H9 (cell line): Measurements from ENCODE around the gene TNIK. TPM values are rescaled to one million over a fixed set of nuclear protein-coding genes. Genes with fewer than 3 reads are reported as not detected.

ENCODE experiments used
- DNase-seq: peaks from one replicate; pipeline ENCODE4 v3.0.0-alpha.2; 2017
- H2AFZ ChIP-seq: one replicate; pipeline ENCODE4 v1.6.1; 2013; ENCODE audit warnings: mild to moderate bottlenecking, low read length, control low read depth, moderate library complexity
- H2AK5ac ChIP-seq: 2 replicates; pipeline ENCODE4 v1.6.1; 2013; ENCODE audit warnings: low read length, control low read depth, mixed read lengths; ENCODE audit not compliant: insufficient read length
- H2BK120ac ChIP-seq: one replicate; pipeline ENCODE4 v1.6.1; 2013; ENCODE audit warnings: low read depth, mild to moderate bottlenecking, low read length, control low read depth, inconsistent platforms; ENCODE audit not compliant: poor library complexity, severe bottlenecking
- H2BK12ac ChIP-seq: 2 replicates; pipeline ENCODE4 v1.6.1; 2013; ENCODE audit warnings: low read length, control low read depth, mixed read lengths, low read depth; ENCODE audit not compliant: insufficient read length
- H2BK15ac ChIP-seq: 2 replicates; pipeline ENCODE4 v1.6.1; 2013; ENCODE audit warnings: low read depth, low read length, control low read depth
- H2BK20ac ChIP-seq: one replicate; pipeline ENCODE4 v1.6.1; 2013; ENCODE audit warnings: low read depth, mild to moderate bottlenecking, low read length, control low read depth, inconsistent platforms; ENCODE audit not compliant: poor library complexity, severe bottlenecking
- H2BK5ac ChIP-seq: 2 replicates; pipeline ENCODE4 v1.6.1; 2013; ENCODE audit warnings: low read length, control low read depth, mixed read lengths; ENCODE audit not compliant: insufficient read length
- H3K14ac ChIP-seq: 2 replicates; pipeline ENCODE4 v1.6.1; 2013; ENCODE audit warnings: low read length, control low read depth; ENCODE audit not compliant: insufficient read depth
- H3K18ac ChIP-seq: 2 replicates; pipeline ENCODE4 v1.6.1; 2013; ENCODE audit warnings: low read depth, mild to moderate bottlenecking, mixed read lengths, low read length, control low read depth; ENCODE audit not compliant: insufficient read length
- H3K23ac ChIP-seq: 2 replicates; pipeline ENCODE4 v1.6.1; 2013; ENCODE audit warnings: low read length, control low read depth, mixed read lengths, low read depth; ENCODE audit not compliant: insufficient read length
- H3K23me2 ChIP-seq: 2 replicates; pipeline ENCODE4 v1.6.1; 2013; ENCODE audit warnings: low read depth, mild to moderate bottlenecking, mixed read lengths, low read length, control low read depth; ENCODE audit not compliant: insufficient read length, poor library complexity, severe bottlenecking
- H3K27ac ChIP-seq: 2 replicates; pipeline ENCODE4 v1.5.1; 2013; ENCODE audit warnings: low read length, control low read depth, mixed read lengths, low read depth; ENCODE audit not compliant: insufficient read length
- H3K27me3 ChIP-seq: 2 replicates; pipeline ENCODE4 v1.6.1; 2013; ENCODE audit warnings: low read length, control low read depth, inconsistent platforms; ENCODE audit not compliant: insufficient read depth
- H3K4ac ChIP-seq: 2 replicates; pipeline ENCODE4 v1.6.1; 2013; ENCODE audit warnings: low read depth, mild to moderate bottlenecking, control low read depth, inconsistent platforms, low read length, moderate library complexity
- H3K4me1 ChIP-seq: 2 replicates; pipeline ENCODE4 v1.6.1; 2013; ENCODE audit warnings: low read length, control low read depth, inconsistent platforms; ENCODE audit not compliant: insufficient read depth
- H3K4me2 ChIP-seq: 2 replicates; pipeline ENCODE4 v1.6.1; 2013; ENCODE audit warnings: low read length, control low read depth, mixed read lengths; ENCODE audit not compliant: insufficient read length, insufficient read depth
- H3K56ac ChIP-seq: 2 replicates; pipeline ENCODE4 v1.6.1; 2013; ENCODE audit warnings: low read depth, mild to moderate bottlenecking, mixed read lengths, low read length, control low read depth; ENCODE audit not compliant: insufficient read length
- H3K79me1 ChIP-seq: 2 replicates; pipeline ENCODE4 v1.6.1; 2013; ENCODE audit warnings: low read depth, mild to moderate bottlenecking, moderate library complexity, low read length, control low read depth, inconsistent platforms; ENCODE audit not compliant: insufficient read depth, poor library complexity, severe bottlenecking
- H3K79me2 ChIP-seq: 2 replicates; pipeline ENCODE4 v1.6.1; 2013; ENCODE audit warnings: low read length, control low read depth, inconsistent platforms; ENCODE audit not compliant: insufficient read depth
- H3K9ac ChIP-seq: 2 replicates; pipeline ENCODE4 v1.6.1; 2013; ENCODE audit warnings: low read length, control low read depth, mixed read lengths; ENCODE audit not compliant: insufficient read length; ENCODE audit errors: extremely low read depth
- H3K9me3 ChIP-seq: one replicate; pipeline ENCODE4 v1.6.1; 2013; ENCODE audit warnings: low read depth, low read length, inconsistent platforms; ENCODE audit not compliant: control insufficient read depth
- H3T11ph ChIP-seq: one replicate; pipeline ENCODE4 v1.6.1; 2013; ENCODE audit warnings: mild to moderate bottlenecking, low read length, control low read depth, inconsistent platforms
- H4K20me1 ChIP-seq: one replicate; pipeline ENCODE4 v1.6.1; 2013; ENCODE audit not compliant: control insufficient read depth, insufficient read length, insufficient read depth
- H4K5ac ChIP-seq: 2 replicates; pipeline ENCODE4 v1.6.1; 2013; ENCODE audit warnings: low read depth, mild to moderate bottlenecking, mixed read lengths, low read length, control low read depth; ENCODE audit not compliant: insufficient read length
- H4K8ac ChIP-seq: replicated peaks from 2 replicates; pipeline ENCODE4 v1.6.1; 2013; ENCODE audit warnings: low read length, control low read depth, mixed read lengths, low read depth; ENCODE audit not compliant: insufficient read length
- H4K91ac ChIP-seq: 2 replicates; pipeline ENCODE4 v1.6.1; 2013; ENCODE audit warnings: low read depth, mild to moderate bottlenecking, moderate library complexity, mixed read lengths, low read length, control low read depth; ENCODE audit not compliant: insufficient read length
- H3K27ac Mint-ChIP-seq, 3 experiments: 2 replicates in 2 of 3; 3 replicates in 1 of 3; pipeline ENCODE4 v1.8.0; 2020 to 2021; ENCODE audit warnings: mixed read lengths in 3 of 3, mild to moderate bottlenecking in 1 of 3, moderate library complexity in 1 of 3
- H3K27me3 Mint-ChIP-seq: 2 replicates; pipeline ENCODE4 v1.8.0; 2021; ENCODE audit warnings: low read depth, mild to moderate bottlenecking, moderate library complexity, mixed read lengths
- H3K36me3 Mint-ChIP-seq, 3 experiments: 2 replicates in 2 of 3; 3 replicates in 1 of 3; pipeline ENCODE4 v1.8.0; 2020 to 2021; ENCODE audit warnings: low read depth in 3 of 3, mixed read lengths in 3 of 3; ENCODE audit not compliant: insufficient read depth in 1 of 3
- H3K4me1 Mint-ChIP-seq, 2 experiments: 2 replicates each; pipeline ENCODE4 v1.8.0; 2020; ENCODE audit warnings: mixed read lengths in 2 of 2
- H3K4me3 Mint-ChIP-seq, 2 experiments: 2 replicates in 1 of 2; 3 replicates in 1 of 2; pipeline ENCODE4 v1.8.0; 2020 to 2021; ENCODE audit warnings: mild to moderate bottlenecking in 2 of 2, mixed read lengths in 2 of 2, moderate library complexity in 1 of 2
- H3K9me3 Mint-ChIP-seq, 2 experiments: 2 replicates in 1 of 2; 3 replicates in 1 of 2; pipeline ENCODE4 v1.8.0; 2020; ENCODE audit warnings: mild to moderate bottlenecking in 2 of 2, mixed read lengths in 2 of 2, moderate library complexity in 1 of 2
- WGBS: extraction: QIAGEN DNeasy Blood & Tissue Kit; methylation state at CpG from one replicate; pipeline ENCODE4 v1.1.7; 2013; ENCODE audit warnings: missing lambda C conversion rate, low lambda C conversion rate, mixed read lengths; ENCODE audit not compliant: insufficient read length; ENCODE audit errors: extremely low coverage; 5-methylcytosine and 5-hydroxymethylcytosine counted together
- total RNA-seq: library from RNA; stranded (reverse); gene quantifications from 2 replicates; pipeline ENCODE4 v1.2.1, GENCODE V29; 2021
- TF ChIP-seq, protein P1 (sequence below): fragments of 200-600 bp; sonication (generic); conservative IDR thresholded peaks from 3 replicates; pipeline ENCODE4 v1.8.0; 2021; ENCODE audit warnings: antibody characterized with exemption, mild to moderate bottlenecking

The TNIK gene
- total RNA-seq, 1 experiment from 2014 or later: 15.9 TPM

- H3K27ac Mint-ChIP-seq: peak overlapping the region in 1 of 3 experiments; percentile 60; a peak in 2 of 7 replicates
These were observed 228.8 kb downstream of the TNIK start for GRCh38 chr3:171231361-171231760.

More at GRCh38 chr3:171231361-171231760, 228.8 kb downstream of the TNIK start:
- H3K56ac ChIP-seq: no peak overlapping the region
- TF ChIP-seq, protein P1, sequence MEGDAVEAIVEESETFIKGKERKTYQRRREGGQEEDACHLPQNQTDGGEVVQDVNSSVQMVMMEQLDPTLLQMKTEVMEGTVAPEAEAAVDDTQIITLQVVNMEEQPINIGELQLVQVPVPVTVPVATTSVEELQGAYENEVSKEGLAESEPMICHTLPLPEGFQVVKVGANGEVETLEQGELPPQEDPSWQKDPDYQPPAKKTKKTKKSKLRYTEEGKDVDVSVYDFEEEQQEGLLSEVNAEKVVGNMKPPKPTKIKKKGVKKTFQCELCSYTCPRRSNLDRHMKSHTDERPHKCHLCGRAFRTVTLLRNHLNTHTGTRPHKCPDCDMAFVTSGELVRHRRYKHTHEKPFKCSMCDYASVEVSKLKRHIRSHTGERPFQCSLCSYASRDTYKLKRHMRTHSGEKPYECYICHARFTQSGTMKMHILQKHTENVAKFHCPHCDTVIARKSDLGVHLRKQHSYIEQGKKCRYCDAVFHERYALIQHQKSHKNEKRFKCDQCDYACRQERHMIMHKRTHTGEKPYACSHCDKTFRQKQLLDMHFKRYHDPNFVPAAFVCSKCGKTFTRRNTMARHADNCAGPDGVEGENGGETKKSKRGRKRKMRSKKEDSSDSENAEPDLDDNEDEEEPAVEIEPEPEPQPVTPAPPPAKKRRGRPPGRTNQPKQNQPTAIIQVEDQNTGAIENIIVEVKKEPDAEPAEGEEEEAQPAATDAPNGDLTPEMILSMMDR: no peak
- Mint-ChIP-seq H3K27me3 (no peaks in the 10 kb centered on the region), H3K36me3 (peaks cover 0 to 9% (median under 1%) of the 10 kb centered on the region in 3 experiments; a peak in 5 of 7 replicates), H3K4me1 (peaks cover 11 to 17% of the 10 kb centered on the region in 2 experiments), H3K4me3 (no peak overlapping the region), H3K9me3 (peaks cover 0 to under 1% of the 10 kb centered on the region in 2 experiments; a peak in 1 of 5 replicates)
- no peak overlapping the region for H2BK15ac ChIP-seq
- WGBS: no CpG with 5 or more reads among the region's 4 CpGs
- H4K91ac ChIP-seq: no peak overlapping the region
- no peak overlapping the region for H3K18ac ChIP-seq
- H3K27ac ChIP-seq: no peak overlapping the region
- DNase-seq: no peak
- H3K27me3 ChIP-seq: no peaks in the 10 kb centered on the region
- no peak overlapping the region for H2BK5ac ChIP-seq
- H3K23me2 ChIP-seq: no peaks in the 10 kb centered on the region
- no peak overlapping the region for H3K4me2 ChIP-seq
- H2BK12ac ChIP-seq: no peak overlapping the region
- no peak overlapping the region for H2BK20ac ChIP-seq
- no peak overlapping the region for H3K9ac ChIP-seq
- H2AFZ ChIP-seq: no peak overlapping the region
- no peak overlapping the region for H3K4ac ChIP-seq
- H4K8ac ChIP-seq: no peak overlapping the region
- H2AK5ac ChIP-seq: no peak overlapping the region
- no peaks in the 10 kb centered on the region for H4K20me1 ChIP-seq
- H3T11ph ChIP-seq: no peak overlapping the region
- 0 out of 2 replicates have a peak, but pooled peaks cover 1% of the 10 kb centered on the region for H3K79me2 ChIP-seq
- H3K14ac ChIP-seq: no peak overlapping the region
- H4K5ac ChIP-seq: no peak overlapping the region
- no peaks in the 10 kb centered on the region for H3K79me1 ChIP-seq
- H2BK120ac ChIP-seq: no peak overlapping the region
- no peaks in the 10 kb centered on the region for H3K9me3 ChIP-seq
- no peaks in the 10 kb centered on the region; the same call in 1 of the 2 replicates for H3K4me1 ChIP-seq
- H3K23ac ChIP-seq: no peak overlapping the region
